K562 (cell line): Measurements from ENCODE around the gene CBX2. TPM values are rescaled to one million over a fixed set of nuclear protein-coding genes. Genes with fewer than 3 reads are reported as not detected.
A peak's percentile ranks its signal among the peaks of the same experiment; 100 is the strongest.

ENCODE experiments used
- CCAR2 ChIP-seq: fragments of 200-400 bp; formaldehyde crosslinking; IDR thresholded peaks from 2 replicates; pipeline ENCODE4 v1.6.1; 2017; ENCODE audit warnings: mild to moderate bottlenecking, low read depth, low read length
- HDAC1 ChIP-seq, 2 experiments: fragments of 450-650 bp; IDR thresholded peaks; 2 replicates each; pipeline ENCODE4 v1.6.1; 2016 to 2017; ENCODE audit warnings: inconsistent platforms in 1 of 2, mild to moderate bottlenecking in 1 of 2, moderate library complexity in 1 of 2
- MGA ChIP-seq: fragments of 450-650 bp; IDR thresholded peaks from 2 replicates; pipeline ENCODE4 v1.6.1; 2016; ENCODE audit warnings: mild to moderate bottlenecking, moderate library complexity
- PURB ChIP-seq: sonication (generic); formaldehyde crosslinking; IDR thresholded peaks from 2 replicates; pipeline ENCODE4 v1.9.0; 2021; ENCODE audit warnings: low read depth, mild to moderate bottlenecking, missing genetic modification reagents
- RREB1 ChIP-seq: fragments of 250-450 bp; sonication (Bioruptor Pico); IDR thresholded peaks from 2 replicates; pipeline ENCODE4 v1.4.0; 2020
- SREBF1 ChIP-seq: fragments of 150-350 bp; IDR thresholded peaks from 2 replicates; pipeline ENCODE4 v1.6.1; 2014; ENCODE audit warnings: antibody characterized with exemption, low read depth, low read length, borderline replicate concordance
- TEAD4 ChIP-seq, 2 experiments: sonication (generic) in 1 of 2; formaldehyde crosslinking in 1 of 2; IDR thresholded peaks; 2 replicates each; pipeline versions ENCODE4 v1.6.1 to v1.8.0; 2012 to 2022; ENCODE audit warnings: borderline replicate concordance in 1 of 2, inconsistent platforms in 1 of 2, low read length in 1 of 2, mild to moderate bottlenecking in 1 of 2, missing genetic modification reagents in 1 of 2
- ZNF347 ChIP-seq: fragments of 450-650 bp; formaldehyde crosslinking; IDR thresholded peaks from 2 replicates; pipeline ENCODE4 v1.4.0; 2020; ENCODE audit warnings: low read depth, mild to moderate bottlenecking, moderate library complexity
- polyA plus RNA-seq, 8 experiments: library from polyadenylated mRNA; depleted of rRNA in 4 of 8; stranded (reverse) in 5 of 8; unstranded in 3 of 8; fragments of >200 nt; fragmentation: Nextera tagmentation in 2 of 8; fragmentation: Illumina TruSeq in 1 of 8; extraction: Ambion mirVana in 2 of 8; extraction: Trizol in 1 of 8; gene quantifications; 2 replicates each; pipeline versions ENCODE4 v1.2.1 to v1.2.3, GENCODE V29; 2011 to 2014; ENCODE audit warnings: inconsistent platforms in 1 of 8, missing spikeins in 1 of 8
- total RNA-seq, 7 experiments: library from RNA; depleted of rRNA in 6 of 7; stranded (reverse); fragments of >200 nt in 6 of 7; fragmentation: Illumina TruSeq in 2 of 7; extraction: Trizol in 2 of 7; gene quantifications; 2 replicates each; pipeline versions ENCODE4 v1.2.1 to v1.2.3, GENCODE V29; 2011 to 2021; ENCODE audit warnings: low replicate concordance in 1 of 7

The CBX2 gene
- total and polyA plus RNA-seq, 9 of the 15 experiments (the other 6 are each of a cell fraction or from before 2014, with no cell fraction given), result 0.66 to 26.9 (median 13.9) TPM

- TF ChIP-seq RREB1, result 0 out of 2 replicates have a peak, but pooled peaks have one; percentile 53
- TF ChIP-seq SREBF1, result no peak
- TF ChIP-seq CCAR2, result no peak
- TF ChIP-seq PURB (CRISPR knock-in tag), result no peak
- peak; percentile 24; the same call in 1 of the 2 replicates for TF ChIP-seq TEAD4 (IDR thresholded peaks at IDR 0.05; ENCODE audit: low read length)
- TF ChIP-seq TEAD4 (CRISPR knock-in tag; IDR thresholded peaks at IDR 0.05; ENCODE audit: borderline replicate concordance), result no peak
- no peak for TF ChIP-seq MGA
- TF ChIP-seq ZNF347 (CRISPR knock-in tag), result no peak
- TF ChIP-seq HDAC1 (IDR thresholded peaks at IDR 0.05), result no peak
These were observed 56.9 kb downstream of the CBX2 start (continued) for GRCh38 chr17:79834565-79835469.
